ENCODE data around the gene LRP1B.

Gene LRP1B

GRCh38 chr2:140630557-140630956 lies 1500.3 kb downstream of the LRP1B start:
- TF ChIP-seq, protein P1, sequence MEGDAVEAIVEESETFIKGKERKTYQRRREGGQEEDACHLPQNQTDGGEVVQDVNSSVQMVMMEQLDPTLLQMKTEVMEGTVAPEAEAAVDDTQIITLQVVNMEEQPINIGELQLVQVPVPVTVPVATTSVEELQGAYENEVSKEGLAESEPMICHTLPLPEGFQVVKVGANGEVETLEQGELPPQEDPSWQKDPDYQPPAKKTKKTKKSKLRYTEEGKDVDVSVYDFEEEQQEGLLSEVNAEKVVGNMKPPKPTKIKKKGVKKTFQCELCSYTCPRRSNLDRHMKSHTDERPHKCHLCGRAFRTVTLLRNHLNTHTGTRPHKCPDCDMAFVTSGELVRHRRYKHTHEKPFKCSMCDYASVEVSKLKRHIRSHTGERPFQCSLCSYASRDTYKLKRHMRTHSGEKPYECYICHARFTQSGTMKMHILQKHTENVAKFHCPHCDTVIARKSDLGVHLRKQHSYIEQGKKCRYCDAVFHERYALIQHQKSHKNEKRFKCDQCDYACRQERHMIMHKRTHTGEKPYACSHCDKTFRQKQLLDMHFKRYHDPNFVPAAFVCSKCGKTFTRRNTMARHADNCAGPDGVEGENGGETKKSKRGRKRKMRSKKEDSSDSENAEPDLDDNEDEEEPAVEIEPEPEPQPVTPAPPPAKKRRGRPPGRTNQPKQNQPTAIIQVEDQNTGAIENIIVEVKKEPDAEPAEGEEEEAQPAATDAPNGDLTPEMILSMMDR (IDR thresholded peaks at IDR 0.05; ENCODE audit: low read depth, low read length): no peak

GRCh38 chr2:140627885-140628284 lies 1502.9 kb downstream of the LRP1B start:
- no peak for DNase-seq (ENCODE audit: extremely low read depth, low read depth)
- TF ChIP-seq, protein P1 (IDR thresholded peaks at IDR 0.05; ENCODE audit: low read depth, low read length): no peak

More at GRCh38 chr2:140630557-140630956, 1500.3 kb downstream of the LRP1B start:
- no peak for DNase-seq (ENCODE audit: extremely low read depth, low read depth)

- TF ChIP-seq, protein P1 (IDR thresholded peaks at IDR 0.05; ENCODE audit: low read depth, low read length): no peak
- no peak for DNase-seq (ENCODE audit: extremely low read depth, low read depth)
Observed at GRCh38 chr2:140627136-140627535, 1503.7 kb downstream of the LRP1B start.

GRCh38 chr2:140624200-140624599 lies 1506.6 kb downstream of the LRP1B start:
- no peak for DNase-seq (ENCODE audit: extremely low read depth, low read depth)
- TF ChIP-seq, protein P1 (IDR thresholded peaks at IDR 0.05; ENCODE audit: low read depth, low read length): no peak

DNA sequence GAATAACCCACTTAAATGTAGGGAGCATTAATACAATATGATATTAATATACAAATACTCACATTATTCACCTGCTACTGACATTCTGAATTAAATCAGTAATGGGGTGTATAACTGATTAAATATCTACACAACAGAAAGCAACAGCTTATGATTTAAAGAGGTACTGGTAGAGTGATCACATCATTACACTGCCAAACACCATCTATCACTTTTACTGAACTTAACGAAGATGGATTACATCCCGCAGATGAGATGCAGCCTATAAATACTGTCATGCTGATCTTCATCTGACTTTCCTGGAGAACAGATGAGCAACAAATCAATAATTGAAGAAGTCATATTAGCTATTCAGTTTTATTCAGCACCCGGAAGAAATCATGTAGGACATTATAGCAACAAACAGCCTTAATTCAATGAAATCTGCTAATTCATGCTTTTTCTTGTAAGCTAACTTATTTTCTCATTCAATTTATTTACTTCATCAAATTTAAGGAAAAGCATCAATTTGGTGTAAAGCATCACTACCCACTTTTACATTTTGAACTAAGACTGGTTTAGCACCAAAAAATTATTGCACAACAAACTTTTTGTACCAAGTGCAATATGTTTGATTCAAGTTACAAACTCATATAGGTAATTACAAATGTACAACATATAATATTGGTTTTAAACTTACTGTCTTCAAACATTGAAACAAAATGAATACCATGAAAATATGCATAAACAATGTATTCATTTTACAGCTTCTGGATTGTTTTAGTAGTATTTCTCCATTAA lies 1509.0 kb downstream of the LRP1B start:
- DNase-seq (ENCODE audit: extremely low read depth, low read depth): no peak
- TF ChIP-seq, protein P1 (IDR thresholded peaks at IDR 0.05; ENCODE audit: low read depth, low read length): no peak

GRCh38 chr2:140604788-140605187 lies 1526.0 kb downstream of the LRP1B start:
- DNase-seq (ENCODE audit: extremely low read depth, low read depth): no peak
- TF ChIP-seq, protein P1 (IDR thresholded peaks at IDR 0.05; ENCODE audit: low read depth, low read length): no peak

DNA sequence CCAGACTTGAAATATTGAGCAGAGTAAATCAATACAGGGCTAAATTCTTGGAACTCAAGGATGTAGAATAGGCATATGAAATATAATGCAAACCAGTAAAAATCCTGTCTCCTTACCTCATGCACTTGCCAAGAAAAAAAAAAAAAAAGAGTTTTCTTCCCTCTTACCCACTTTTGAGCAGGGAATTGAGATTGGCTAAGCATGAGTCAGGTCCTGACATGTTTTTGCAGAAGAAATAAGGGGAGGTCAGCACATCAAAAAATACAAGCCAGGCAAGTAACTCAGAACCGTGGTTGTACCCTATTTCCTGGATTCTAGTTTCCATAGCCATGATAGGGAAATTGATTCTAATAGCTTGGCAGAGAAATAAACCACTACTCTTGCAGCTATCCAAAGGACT lies 1526.7 kb downstream of the LRP1B start:
- TF ChIP-seq, protein P1 (IDR thresholded peaks at IDR 0.05; ENCODE audit: low read depth, low read length): no peak
- DNase-seq (ENCODE audit: extremely low read depth, low read depth): no peak

Data from AG09319 (cell line).